C4-2B (cell line): ENCODE data around the gene GID4.

Experiments used
- H3K27ac ChIP-seq: fragments of 450-650 bp; 2 replicates; pipeline ENCODE4 v1.5.1; 2017
- CTCF ChIP-seq: fragments of 450-650 bp; conservative IDR thresholded peaks from 2 replicates; pipeline ENCODE4 v1.5.1; 2017; ENCODE audit warnings: mild to moderate bottlenecking
- ZFX ChIP-seq: fragments of 450-650 bp; IDR thresholded peaks from 2 replicates; pipeline ENCODE4 v1.6.1; 2017

Gene GID4

GRCh38 chr17:18099516-18099915 is 60.3 kb downstream of the GID4 start:
- H3K27ac ChIP-seq: no peak overlapping the region
- TF ChIP-seq ZFX (no peak), CTCF (no peak)

- TF ChIP-seq CTCF (no peak), ZFX (no peak)
- no peak overlapping the region for H3K27ac ChIP-seq
These were observed 61.4 kb downstream of the GID4 start for GRCh38 chr17:18100616-18101015.

DNA sequence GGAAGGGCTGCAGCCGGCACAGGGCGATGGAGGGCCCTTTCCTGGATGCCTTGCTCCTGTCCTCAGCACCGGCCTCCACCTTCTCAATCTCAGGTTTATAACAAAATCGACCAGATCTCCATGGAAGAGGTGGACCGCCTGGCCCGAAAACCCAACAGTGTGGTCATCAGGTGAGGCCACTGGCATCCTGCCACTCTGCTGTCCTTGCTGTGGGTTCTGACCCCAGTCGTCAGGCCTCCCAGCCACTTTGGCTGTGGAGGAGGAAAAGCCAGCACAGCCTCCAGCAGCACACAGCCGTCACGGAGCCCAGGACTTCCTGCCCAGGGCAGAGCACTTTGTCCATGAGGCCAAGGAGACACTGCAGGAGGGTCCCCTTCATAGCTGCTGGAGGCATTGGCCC is 62.6 kb downstream of the GID4 start:
- H3K27ac ChIP-seq: no peak overlapping the region
- no peak for TF ChIP-seq ZFX
- no peak for TF ChIP-seq CTCF

DNA sequence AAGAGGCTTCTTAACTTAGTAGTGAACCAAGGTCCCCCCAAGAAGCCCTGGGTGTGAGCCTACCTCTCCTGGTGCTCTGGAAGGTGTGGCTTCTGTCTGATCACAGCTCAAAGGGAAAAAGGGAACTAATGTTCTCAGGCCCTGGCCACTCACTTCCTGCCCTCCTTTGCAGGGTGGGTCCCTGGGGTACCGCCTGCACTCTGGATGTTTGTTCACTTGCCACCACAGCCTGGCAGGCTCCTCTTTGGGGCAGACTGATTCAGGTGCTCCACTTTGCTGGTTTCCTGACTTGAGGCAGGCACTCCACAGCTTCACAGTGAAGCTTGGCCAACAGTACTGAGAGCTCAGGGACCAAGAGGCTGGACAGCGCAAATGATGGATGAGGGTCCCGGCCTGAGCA is 63.4 kb downstream of the GID4 start:
- H3K27ac ChIP-seq: no peak overlapping the region
- TF ChIP-seq CTCF (no peak), ZFX (no peak)

DNA sequence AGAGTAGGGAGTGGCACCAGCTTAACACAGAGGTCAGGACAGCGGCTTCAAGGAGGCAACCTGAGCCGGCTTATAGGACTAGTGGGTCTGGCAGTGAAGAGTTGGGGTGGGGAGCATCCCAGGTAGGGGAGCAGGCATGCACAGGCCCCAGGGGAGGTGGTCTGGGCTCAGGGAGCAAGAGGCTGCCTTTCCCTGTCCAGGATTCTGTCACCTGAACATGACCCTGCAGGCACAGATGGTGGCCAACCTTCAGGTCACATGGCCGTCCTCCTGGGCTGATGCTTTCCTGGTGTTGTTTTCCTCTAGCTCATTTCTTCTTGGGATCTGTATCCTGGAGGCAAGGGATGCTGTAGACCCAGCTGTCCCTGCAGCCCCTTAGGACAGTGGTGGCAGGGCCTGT is 65.8 kb downstream of the GID4 start:
- TF ChIP-seq ZFX: no peak
- no peak for TF ChIP-seq CTCF
- H3K27ac ChIP-seq: no peak overlapping the region

DNA sequence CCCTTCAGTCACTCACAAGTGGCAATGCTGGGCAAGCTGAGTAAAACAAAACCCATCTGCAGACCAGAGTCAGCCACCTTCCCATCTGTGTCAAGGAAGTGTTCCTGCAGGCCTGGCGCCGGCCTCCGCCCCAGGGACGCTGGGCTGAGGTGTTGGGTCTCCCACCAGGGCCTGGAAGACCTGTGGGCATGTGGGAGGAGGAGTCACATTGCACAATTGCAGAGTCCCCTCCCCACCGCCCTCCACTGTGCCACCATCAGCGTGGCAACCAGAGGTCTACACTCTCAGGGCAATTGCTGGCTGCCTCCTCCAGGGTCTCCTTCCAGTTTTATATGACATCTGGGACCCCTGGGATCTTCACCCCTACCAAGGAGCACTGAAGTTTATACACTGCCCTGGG is 66.4 kb downstream of the GID4 start:
- no peak for TF ChIP-seq ZFX
- TF ChIP-seq CTCF: no peak

GRCh38 chr17:18106211-18106610 is 67.0 kb downstream of the GID4 start:
- no peak for TF ChIP-seq ZFX
- TF ChIP-seq CTCF: no peak
- no peak overlapping the region for H3K27ac ChIP-seq

More for the DNA sequence above, 66.4 kb downstream of the GID4 start:
- H3K27ac ChIP-seq: no peak overlapping the region
